HG03045 (cell line): ENCODE data around the gene LRMDA.

ENCODE experiments used
- ATAC-seq: cut with Tn5 transposase; IDR thresholded peaks from one replicate; pipeline ENCODE4 v1.9.1; 2021; ENCODE audit warnings: mild to moderate bottlenecking, moderate library complexity; ENCODE audit not compliant: unreplicated experiment

The LRMDA gene

GRCh38 chr10:76302481-76302880 lies 871.1 kb downstream of the LRMDA start:
- no peak for ATAC-seq

GRCh38 chr10:76302961-76303630 lies 871.7 kb downstream of the LRMDA start:
- no peak for ATAC-seq

GRCh38 chr10:76303682-76304316 lies 872.4 kb downstream of the LRMDA start:
- no peak for ATAC-seq

GRCh38 chr10:76305930-76306615 lies 874.6 kb downstream of the LRMDA start:
- no peak for ATAC-seq

- no peak for ATAC-seq
These were observed 875.4 kb downstream of the LRMDA start for GRCh38 chr10:76306856-76307255.

- no peak for ATAC-seq
These were observed 877.6 kb downstream of the LRMDA start for GRCh38 chr10:76309070-76309469.

GRCh38 chr10:76309741-76310587 lies 878.5 kb downstream of the LRMDA start:
- no peak for ATAC-seq

- ATAC-seq = no peak
These were observed 879.2 kb downstream of the LRMDA start for GRCh38 chr10:76310588-76311080.

GRCh38 chr10:76311752-76312636 lies 880.6 kb downstream of the LRMDA start:
- peak; percentile 62 for ATAC-seq

- ATAC-seq = no peak
These were observed 883.8 kb downstream of the LRMDA start for GRCh38 chr10:76315240-76315639.

- no peak for ATAC-seq
These were observed 884.8 kb downstream of the LRMDA start for GRCh38 chr10:76316234-76316633.

GRCh38 chr10:76317078-76317477 lies 885.7 kb downstream of the LRMDA start:
- ATAC-seq = no peak

GRCh38 chr10:76318211-76318610 lies 886.8 kb downstream of the LRMDA start:
- no peak for ATAC-seq

- no peak for ATAC-seq
These were observed 888.2 kb downstream of the LRMDA start for GRCh38 chr10:76319661-76320060.

GRCh38 chr10:76324283-76324682 lies 892.9 kb downstream of the LRMDA start:
- no peak for ATAC-seq

- ATAC-seq = no peak
These were observed 896.0 kb downstream of the LRMDA start for GRCh38 chr10:76327441-76327840.

- no peak for ATAC-seq
These were observed 896.9 kb downstream of the LRMDA start for GRCh38 chr10:76328348-76328747.

- ATAC-seq = no peak
These were observed 898.6 kb downstream of the LRMDA start for GRCh38 chr10:76329891-76330575.

GRCh38 chr10:76331742-76332141 lies 900.3 kb downstream of the LRMDA start:
- ATAC-seq = no peak
